ENCODE data around the gene ZSCAN25.

DNA sequence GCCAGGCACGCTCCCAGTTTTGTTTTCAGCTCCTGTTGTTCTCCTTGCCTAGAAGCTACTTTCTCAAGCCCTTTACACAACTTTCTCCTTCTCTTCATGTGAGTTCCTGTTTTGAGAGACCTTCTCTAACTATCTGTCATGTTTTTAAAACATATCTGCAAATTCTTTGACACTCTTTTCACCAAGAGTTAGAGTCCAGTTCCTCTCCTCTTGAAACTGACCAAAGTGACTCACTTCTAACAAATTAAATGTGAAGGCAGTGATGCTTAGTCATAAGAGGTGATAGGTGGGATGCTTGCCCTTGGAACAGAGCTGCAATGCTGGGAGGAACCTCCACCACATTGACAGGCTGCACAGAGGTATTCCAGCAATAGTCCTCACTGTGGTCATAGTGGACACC lies 25.3 kb downstream of the ZSCAN25 start:
- TF ChIP-seq POLR2A (IDR thresholded peaks at IDR 0.05; ENCODE audit: low read depth, low read length) (no peak), POLR2AphosphoS5 (IDR thresholded peaks at IDR 0.05; ENCODE audit: low read depth, low read length) (no peak), TAF1 (IDR thresholded peaks at IDR 0.05; ENCODE audit: borderline replicate concordance, low read depth, low read length) (no peak)

Measured in GM12892 (cell line).